K562 (cell line): ENCODE data around the gene SIGLEC11. TPM values are rescaled to one million over a fixed set of nuclear protein-coding genes. Genes with fewer than 3 reads are reported as not detected.

Experiments
- ARNT ChIP-seq, 2 experiments: fragments of 450-650 bp; IDR thresholded peaks; 2 replicates each; pipeline ENCODE4 v1.6.1; 2016; ENCODE audit warnings: mild to moderate bottlenecking in 1 of 2
- DDX20 ChIP-seq: fragments of 450-650 bp; IDR thresholded peaks from 2 replicates; pipeline ENCODE4 v1.6.1; 2016; ENCODE audit warnings: missing genetic modification characterization, low read depth, mild to moderate bottlenecking, missing compliant biosample characterization, moderate library complexity
- GABPB2 ChIP-seq: fragments of 250-450 bp; sonication (Bioruptor Pico); conservative IDR thresholded peaks from 2 replicates; pipeline ENCODE4 v1.5.1; 2021; ENCODE audit warnings: mild to moderate bottlenecking
- HCFC1 ChIP-seq: IDR thresholded peaks from 2 replicates; pipeline ENCODE4 v1.6.1; 2012; ENCODE audit warnings: low read depth, low read length, improper control_type of control experiment
- HNRNPL ChIP-seq: fragments of 200-400 bp; formaldehyde crosslinking; IDR thresholded peaks from 2 replicates; pipeline ENCODE4 v1.6.1; 2017; ENCODE audit warnings: low read depth, mild to moderate bottlenecking, low read length
- KDM5B ChIP-seq: fragments of 200-600 bp; sonication (generic); IDR thresholded peaks from 2 replicates; pipeline ENCODE4 v1.6.1; 2012; ENCODE audit warnings: low read depth, mild to moderate bottlenecking, moderate library complexity, low read length, control low read depth, inconsistent platforms; ENCODE audit not compliant: insufficient replicate concordance
- KLF13 ChIP-seq: fragments of 450-650 bp; IDR thresholded peaks from 2 replicates; pipeline ENCODE4 v1.6.1; 2016; ENCODE audit warnings: missing genetic modification characterization, low read depth, mild to moderate bottlenecking, missing compliant biosample characterization, moderate library complexity, borderline replicate concordance
- MAFF ChIP-seq: IDR thresholded peaks from 2 replicates; pipeline ENCODE4 v1.6.1; 2012; ENCODE audit warnings: low read length, improper control_type of control experiment
- MYC ChIP-seq, 2 experiments: fragments of 250-450 bp in 1 of 2; sonication (Bioruptor Pico) in 1 of 2; IDR thresholded peaks; 2 replicates each; pipeline versions ENCODE4 v1.5.1 to v1.6.1; 2012 to 2021; ENCODE audit warnings: low read depth in 2 of 2, borderline replicate concordance in 1 of 2, improper control_type of control experiment in 1 of 2, low read length in 1 of 2, mild to moderate bottlenecking in 1 of 2, moderate library complexity in 1 of 2
- NR0B1 ChIP-seq: fragments of 450-650 bp; IDR thresholded peaks from one replicate; pipeline ENCODE4 v1.6.1; 2018; ENCODE audit warnings: mild to moderate bottlenecking, moderate library complexity; ENCODE audit not compliant: partially characterized antibody
- POLR2B ChIP-seq: fragments of 450-650 bp; IDR thresholded peaks from 2 replicates; pipeline ENCODE4 v1.6.1; 2018; ENCODE audit warnings: low read depth; ENCODE audit not compliant: partially characterized antibody
- RHOXF2B ChIP-seq: fragments of 250-450 bp; sonication (Bioruptor Pico); conservative IDR thresholded peaks from 2 replicates; pipeline ENCODE4 v1.5.1; 2021
- TBP ChIP-seq: optimal IDR thresholded peaks from 2 replicates; pipeline ENCODE3; 2011; ENCODE audit warnings: low read depth, low read length, improper control_type of control experiment
- TEAD4 ChIP-seq, 2 experiments: sonication (generic) in 1 of 2; formaldehyde crosslinking in 1 of 2; IDR thresholded peaks; 2 replicates each; pipeline versions ENCODE4 v1.6.1 to v1.8.0; 2012 to 2022; ENCODE audit warnings: borderline replicate concordance in 1 of 2, inconsistent platforms in 1 of 2, low read length in 1 of 2, mild to moderate bottlenecking in 1 of 2, missing genetic modification reagents in 1 of 2
- ZFP30 ChIP-seq: fragments of 250-450 bp; sonication (Bioruptor Pico); IDR thresholded peaks from 2 replicates; pipeline ENCODE4 v1.8.0; 2022; ENCODE audit warnings: moderate library complexity, mild to moderate bottlenecking, inconsistent platforms, borderline replicate concordance
- ZNF217 ChIP-seq: sonication (generic); formaldehyde crosslinking; IDR thresholded peaks from 2 replicates; pipeline ENCODE4 v1.8.0; 2022; ENCODE audit warnings: mild to moderate bottlenecking, missing genetic modification reagents
- ZNF277 ChIP-seq: fragments of 250-450 bp; sonication (Bioruptor Pico); IDR thresholded peaks from 2 replicates; pipeline ENCODE4 v1.8.0; 2022; ENCODE audit warnings: inconsistent platforms, mild to moderate bottlenecking, moderate library complexity, borderline replicate concordance
- ZNF3 ChIP-seq: fragments of 250-450 bp; sonication (Bioruptor Pico); IDR thresholded peaks from 2 replicates; pipeline ENCODE4 v1.5.0; 2021; ENCODE audit warnings: mild to moderate bottlenecking, moderate library complexity
- ZNF316 ChIP-seq: fragments of 450-650 bp; IDR thresholded peaks from 2 replicates; pipeline ENCODE4 v1.6.1; 2016
- ZNF324 ChIP-seq: fragments of 250-450 bp; sonication (Bioruptor Pico); IDR thresholded peaks from 2 replicates; pipeline ENCODE4 v1.4.0; 2020; ENCODE audit warnings: mild to moderate bottlenecking
- ZNF586 ChIP-seq: fragments of 450-650 bp; formaldehyde crosslinking; conservative IDR thresholded peaks from 2 replicates; pipeline ENCODE4 v1.4.0; 2020; ENCODE audit warnings: mild to moderate bottlenecking, moderate library complexity
- polyA plus RNA-seq, 8 experiments: library from polyadenylated mRNA; depleted of rRNA in 4 of 8; stranded (reverse) in 5 of 8; unstranded in 3 of 8; fragments of >200 nt; fragmentation: Nextera tagmentation in 2 of 8; fragmentation: Illumina TruSeq in 1 of 8; extraction: Ambion mirVana in 2 of 8; extraction: Trizol in 1 of 8; gene quantifications; 2 replicates each; pipeline versions ENCODE4 v1.2.1 to v1.2.3, GENCODE V29; 2011 to 2014; ENCODE audit warnings: inconsistent platforms in 1 of 8, missing spikeins in 1 of 8
- total RNA-seq, 7 experiments: library from RNA; depleted of rRNA in 6 of 7; stranded (reverse); fragments of >200 nt in 6 of 7; fragmentation: Illumina TruSeq in 2 of 7; extraction: Trizol in 2 of 7; gene quantifications; 2 replicates each; pipeline versions ENCODE4 v1.2.1 to v1.2.3, GENCODE V29; 2011 to 2021; ENCODE audit warnings: low replicate concordance in 1 of 7
- TF ChIP-seq, protein P1 (sequence below): fragments of 250-450 bp; sonication (Bioruptor Pico); IDR thresholded peaks from 2 replicates; pipeline ENCODE4 v1.4.0; 2020; ENCODE audit warnings: mild to moderate bottlenecking, moderate library complexity

SIGLEC11 gene
- total and polyA plus RNA-seq, 9 of the 15 experiments (the other 6 are each of a cell fraction or from before 2014, with no cell fraction given): not detected

DNA sequence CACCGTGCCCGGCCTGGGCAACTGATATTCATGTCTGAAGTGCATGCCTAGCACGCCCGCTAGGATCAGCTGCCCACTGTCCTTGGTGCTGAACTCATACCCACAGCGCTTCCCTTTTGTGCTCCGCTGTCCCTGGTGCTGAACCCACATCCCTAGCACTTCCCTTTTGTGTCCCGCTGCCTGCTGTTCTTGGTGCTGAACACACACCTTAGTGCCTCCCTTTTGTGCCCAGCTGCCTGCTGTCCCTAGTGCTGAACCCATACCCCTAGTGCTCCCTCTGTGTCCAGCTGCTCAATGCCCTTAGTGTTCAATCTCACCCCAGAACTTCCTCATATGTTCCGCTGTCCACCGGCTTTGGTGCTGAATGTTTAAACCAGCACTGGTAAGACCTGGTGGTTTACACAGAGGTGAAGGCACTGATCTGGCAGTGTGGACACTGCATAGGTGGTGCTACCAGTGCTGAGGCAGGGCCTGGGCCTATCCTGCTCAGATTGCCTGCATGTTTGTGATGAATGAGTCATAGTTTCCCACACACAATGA, 26.3 kb upstream of the SIGLEC11 start (continued):
- TF ChIP-seq ZNF324: peak; percentile 78
- TF ChIP-seq ZNF586 (CRISPR knock-in tag): no peak
- TF ChIP-seq ZNF277 (CRISPR knock-in tag): no peak
- TF ChIP-seq ZFP30 (CRISPR knock-in tag): no peak
- TF ChIP-seq HNRNPL: peak; percentile 75; the same call in 1 of the 2 replicates
- peak; percentile 58 for TF ChIP-seq TBP
- peak; percentile 67 for TF ChIP-seq TEAD4 (IDR thresholded peaks at IDR 0.05; ENCODE audit: low read length)
- peak; percentile 99 for TF ChIP-seq TEAD4 (CRISPR knock-in tag; IDR thresholded peaks at IDR 0.05; ENCODE audit: borderline replicate concordance)
- TF ChIP-seq KDM5B: no peak
- peak; percentile 98 for TF ChIP-seq ZNF217
- TF ChIP-seq KLF13 (tag): peak; percentile 93
- peak; percentile 88; the same call in 1 of the 2 replicates for TF ChIP-seq GABPB2 (CRISPR knock-in tag)
- TF ChIP-seq MAFF: no peak
- no peak for TF ChIP-seq NR0B1
- no peak for TF ChIP-seq ZNF316
- TF ChIP-seq, protein P1, sequence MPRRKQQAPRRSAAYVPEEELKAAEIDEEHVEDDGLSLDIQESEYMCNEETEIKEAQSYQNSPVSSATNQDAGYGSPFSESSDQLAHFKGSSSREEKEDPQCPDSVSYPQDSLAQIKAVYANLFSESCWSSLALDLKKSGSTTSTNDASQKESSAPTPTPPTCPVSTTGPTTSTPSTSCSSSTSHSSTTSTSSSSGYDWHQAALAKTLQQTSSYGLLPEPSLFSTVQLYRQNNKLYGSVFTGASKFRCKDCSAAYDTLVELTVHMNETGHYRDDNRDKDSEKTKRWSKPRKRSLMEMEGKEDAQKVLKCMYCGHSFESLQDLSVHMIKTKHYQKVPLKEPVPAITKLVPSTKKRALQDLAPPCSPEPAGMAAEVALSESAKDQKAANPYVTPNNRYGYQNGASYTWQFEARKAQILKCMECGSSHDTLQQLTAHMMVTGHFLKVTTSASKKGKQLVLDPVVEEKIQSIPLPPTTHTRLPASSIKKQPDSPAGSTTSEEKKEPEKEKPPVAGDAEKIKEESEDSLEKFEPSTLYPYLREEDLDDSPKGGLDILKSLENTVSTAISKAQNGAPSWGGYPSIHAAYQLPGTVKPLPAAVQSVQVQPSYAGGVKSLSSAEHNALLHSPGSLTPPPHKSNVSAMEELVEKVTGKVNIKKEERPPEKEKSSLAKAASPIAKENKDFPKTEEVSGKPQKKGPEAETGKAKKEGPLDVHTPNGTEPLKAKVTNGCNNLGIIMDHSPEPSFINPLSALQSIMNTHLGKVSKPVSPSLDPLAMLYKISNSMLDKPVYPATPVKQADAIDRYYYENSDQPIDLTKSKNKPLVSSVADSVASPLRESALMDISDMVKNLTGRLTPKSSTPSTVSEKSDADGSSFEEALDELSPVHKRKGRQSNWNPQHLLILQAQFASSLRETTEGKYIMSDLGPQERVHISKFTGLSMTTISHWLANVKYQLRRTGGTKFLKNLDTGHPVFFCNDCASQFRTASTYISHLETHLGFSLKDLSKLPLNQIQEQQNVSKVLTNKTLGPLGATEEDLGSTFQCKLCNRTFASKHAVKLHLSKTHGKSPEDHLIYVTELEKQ: peak; percentile 72; the same call in 1 of the 2 replicates
- TF ChIP-seq RHOXF2B: peak; percentile 45; the same call in 1 of the 2 replicates
- TF ChIP-seq HCFC1: peak; percentile 68
- no peak for TF ChIP-seq ARNT (IDR thresholded peaks at IDR 0.05)
- TF ChIP-seq DDX20 (tag): peak; percentile 96
- TF ChIP-seq ZNF3 (CRISPR knock-in tag): no peak
- TF ChIP-seq MYC (IDR thresholded peaks at IDR 0.05; ENCODE audit: low read depth, low read length): no peak
- peak; percentile 75; the same call in 1 of the 2 replicates for TF ChIP-seq MYC (CRISPR knock-in tag; IDR thresholded peaks at IDR 0.05; ENCODE audit: borderline replicate concordance, low read depth)
- TF ChIP-seq POLR2B: peak; percentile 33
